Ishikawa (cell line): ENCODE data around the gene SH3RF1.

ENCODE experiments used
- CEBPB ChIP-seq: IDR thresholded peaks from 2 replicates; pipeline ENCODE4 v1.6.1; 2012
- MAX ChIP-seq: IDR thresholded peaks from 2 replicates; pipeline ENCODE4 v1.6.1; 2012

- no peak for TF ChIP-seq CEBPB
- no peak for TF ChIP-seq MAX
These were observed 219.6 kb downstream of the SH3RF1 start for GRCh38 chr4:169050881-169051760.
